Stomach (tissue), 4 donors: ENCODE data around the gene ARHGEF12.

ENCODE experiments used
- EP300 ChIP-seq: sonication (generic); formaldehyde crosslinking; IDR thresholded peaks from one replicate; pipeline ENCODE4 v1.6.1; 2017; ENCODE audit warnings: antibody characterized with exemption
- POLR2A ChIP-seq, 4 donors: fragments of 450-650 bp; IDR thresholded peaks; one replicate each; pipeline ENCODE4 v1.6.1; 2016; ENCODE audit warnings: antibody characterized with exemption in 4 of 4, control low read depth in 2 of 4, mild to moderate bottlenecking in 1 of 4, moderate library complexity in 1 of 4
- POLR2AphosphoS5 ChIP-seq, 3 donors: sonication (generic); formaldehyde crosslinking; IDR thresholded peaks; one replicate each; pipeline ENCODE4 v1.6.1; 2016; ENCODE audit warnings: antibody characterized with exemption in 3 of 3
- TF ChIP-seq, protein P1 (sequence below), 7 experiments: fragments of 450-650 bp in 4 of 7; fragments of 200-600 bp in 3 of 7; sonication (generic) in 3 of 7; IDR thresholded peaks; one replicate each; pipeline ENCODE4 v1.5.1; 2016 to 2019; ENCODE audit warnings: antibody characterized with exemption in 7 of 7, control low read depth in 2 of 7, mild to moderate bottlenecking in 1 of 7

DNA sequence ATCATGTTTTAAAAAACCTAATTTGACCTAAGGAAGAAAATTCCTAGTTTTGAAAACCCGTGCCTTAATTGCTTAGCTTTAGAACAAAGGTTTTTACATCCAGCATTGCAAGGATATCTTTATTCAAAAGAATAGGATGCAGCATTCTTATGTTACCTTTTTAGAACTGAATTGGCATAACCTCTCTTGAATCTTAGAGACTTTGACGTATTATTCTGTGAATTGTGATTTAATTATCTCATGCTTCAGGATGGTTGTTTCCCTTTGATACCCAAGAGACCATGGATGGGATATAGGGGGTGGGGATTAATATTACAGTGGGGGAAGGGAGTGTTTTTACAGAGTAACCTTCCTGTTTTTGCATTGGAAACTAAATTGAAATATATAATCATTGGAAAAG is 49.4 kb downstream of the ARHGEF12 start:
- TF ChIP-seq, protein P1, sequence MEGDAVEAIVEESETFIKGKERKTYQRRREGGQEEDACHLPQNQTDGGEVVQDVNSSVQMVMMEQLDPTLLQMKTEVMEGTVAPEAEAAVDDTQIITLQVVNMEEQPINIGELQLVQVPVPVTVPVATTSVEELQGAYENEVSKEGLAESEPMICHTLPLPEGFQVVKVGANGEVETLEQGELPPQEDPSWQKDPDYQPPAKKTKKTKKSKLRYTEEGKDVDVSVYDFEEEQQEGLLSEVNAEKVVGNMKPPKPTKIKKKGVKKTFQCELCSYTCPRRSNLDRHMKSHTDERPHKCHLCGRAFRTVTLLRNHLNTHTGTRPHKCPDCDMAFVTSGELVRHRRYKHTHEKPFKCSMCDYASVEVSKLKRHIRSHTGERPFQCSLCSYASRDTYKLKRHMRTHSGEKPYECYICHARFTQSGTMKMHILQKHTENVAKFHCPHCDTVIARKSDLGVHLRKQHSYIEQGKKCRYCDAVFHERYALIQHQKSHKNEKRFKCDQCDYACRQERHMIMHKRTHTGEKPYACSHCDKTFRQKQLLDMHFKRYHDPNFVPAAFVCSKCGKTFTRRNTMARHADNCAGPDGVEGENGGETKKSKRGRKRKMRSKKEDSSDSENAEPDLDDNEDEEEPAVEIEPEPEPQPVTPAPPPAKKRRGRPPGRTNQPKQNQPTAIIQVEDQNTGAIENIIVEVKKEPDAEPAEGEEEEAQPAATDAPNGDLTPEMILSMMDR (IDR thresholded peaks at IDR 0.05): no peak
- no peak for TF ChIP-seq POLR2A (IDR thresholded peaks at IDR 0.05)
- no peak for TF ChIP-seq POLR2AphosphoS5 (IDR thresholded peaks at IDR 0.05)
- TF ChIP-seq EP300: no peak
